ENCODE data around the gene TAB2. TPM values are rescaled to one million over a fixed set of nuclear protein-coding genes. Genes with fewer than 3 reads are reported as not detected.

TAB2 gene
- total and polyA plus RNA-seq, 8 donors = 49.3 to 103 (median 86.5) TPM

DNA sequence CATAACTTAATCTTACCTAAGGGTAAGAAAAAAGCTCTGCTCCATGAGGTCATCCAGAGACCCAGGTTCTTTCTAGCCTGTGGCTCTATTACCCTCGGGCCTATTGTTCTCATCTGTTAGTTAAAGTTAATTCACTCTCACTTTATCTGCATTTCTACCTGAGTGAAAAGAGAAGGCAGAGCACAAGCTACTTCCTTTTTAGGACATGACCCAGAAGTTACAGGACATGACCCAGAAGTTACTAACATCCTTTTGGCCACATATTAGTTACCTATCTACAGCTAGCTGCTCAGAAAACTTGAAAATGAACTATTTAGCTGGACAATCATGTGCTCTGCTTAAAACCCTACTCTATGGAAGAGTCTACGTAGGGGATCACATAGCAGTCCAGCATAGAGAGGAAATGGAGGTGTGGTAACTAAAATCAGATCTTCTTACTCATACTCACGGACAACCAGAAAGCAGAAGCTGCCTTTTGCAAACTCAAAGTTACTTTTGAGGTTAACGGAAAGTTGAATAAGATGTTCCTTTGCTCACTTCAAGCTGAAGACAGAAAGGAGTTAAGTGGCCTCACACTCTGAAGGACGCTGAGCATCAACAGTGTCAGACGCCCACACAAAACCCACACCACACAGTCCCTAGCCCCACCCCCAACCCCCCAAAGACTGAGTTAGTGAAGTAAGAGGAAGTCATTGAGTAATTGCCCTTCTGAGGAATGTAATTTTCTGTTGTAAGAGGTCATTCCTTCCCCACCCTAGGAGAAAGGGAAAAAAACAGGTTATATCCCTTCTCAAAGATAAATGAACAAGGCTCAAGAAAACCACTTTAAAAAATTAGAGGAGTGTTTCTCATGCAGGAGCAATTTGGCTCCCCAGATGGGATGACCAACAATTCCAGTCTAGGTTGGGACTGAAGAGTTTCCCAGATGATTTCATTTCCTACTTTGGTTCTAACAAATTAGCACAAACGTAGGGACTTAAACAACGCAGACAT, 45.9 kb upstream of the TAB2 start:
- DNase-seq (peak in 1 of 4 donors; percentile 59), ATAC-seq (peak; percentile 62)
- Histone ChIP-seq H3K27ac (peak overlapping the region in 1 of 2 donors; percentile 87), H3K4me1 (peaks cover 0 to 56% of the 10 kb centered on the region in 2 donors), H3K9me3 (peaks cover 0 to 3% of the 10 kb centered on the region in 2 donors), H3K4me3 (no peak overlapping the region), H3K27me3 (no peaks in the 10 kb centered on the region), H3K36me3 (no peaks in the 10 kb centered on the region)
- TF ChIP-seq, protein P1, sequence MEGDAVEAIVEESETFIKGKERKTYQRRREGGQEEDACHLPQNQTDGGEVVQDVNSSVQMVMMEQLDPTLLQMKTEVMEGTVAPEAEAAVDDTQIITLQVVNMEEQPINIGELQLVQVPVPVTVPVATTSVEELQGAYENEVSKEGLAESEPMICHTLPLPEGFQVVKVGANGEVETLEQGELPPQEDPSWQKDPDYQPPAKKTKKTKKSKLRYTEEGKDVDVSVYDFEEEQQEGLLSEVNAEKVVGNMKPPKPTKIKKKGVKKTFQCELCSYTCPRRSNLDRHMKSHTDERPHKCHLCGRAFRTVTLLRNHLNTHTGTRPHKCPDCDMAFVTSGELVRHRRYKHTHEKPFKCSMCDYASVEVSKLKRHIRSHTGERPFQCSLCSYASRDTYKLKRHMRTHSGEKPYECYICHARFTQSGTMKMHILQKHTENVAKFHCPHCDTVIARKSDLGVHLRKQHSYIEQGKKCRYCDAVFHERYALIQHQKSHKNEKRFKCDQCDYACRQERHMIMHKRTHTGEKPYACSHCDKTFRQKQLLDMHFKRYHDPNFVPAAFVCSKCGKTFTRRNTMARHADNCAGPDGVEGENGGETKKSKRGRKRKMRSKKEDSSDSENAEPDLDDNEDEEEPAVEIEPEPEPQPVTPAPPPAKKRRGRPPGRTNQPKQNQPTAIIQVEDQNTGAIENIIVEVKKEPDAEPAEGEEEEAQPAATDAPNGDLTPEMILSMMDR (IDR thresholded peaks at IDR 0.05) = no peak
- intact Hi-C loops (cut with DNase I) = no loop called here

DNA sequence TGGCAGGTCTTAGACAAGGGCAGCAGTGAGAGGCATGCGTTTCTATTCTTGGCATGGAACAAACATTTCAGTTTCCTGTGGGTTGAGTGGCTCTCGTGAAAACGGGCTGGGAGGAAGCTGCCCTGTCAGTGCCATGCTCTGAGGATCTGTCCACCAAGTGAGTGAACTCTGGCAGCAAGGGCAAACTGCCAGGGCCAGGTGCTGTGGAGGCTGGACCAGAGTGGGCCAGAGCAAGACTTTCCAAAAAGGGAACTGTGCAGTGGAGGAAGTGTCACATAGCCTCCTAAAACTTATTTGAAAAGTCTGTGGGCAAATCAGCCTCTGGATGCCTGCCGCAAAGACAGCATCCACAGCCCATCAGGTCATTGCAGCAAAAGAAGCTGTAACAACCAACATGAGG, 44.2 kb upstream of the TAB2 start:
- peak in 2 of 4 donors; percentile 62 to 85 for DNase-seq
- TF ChIP-seq, protein P1 (IDR thresholded peaks at IDR 0.05) = no peak
- peaks cover 0 to 49% of the 10 kb centered on the region in 2 donors for H3K4me1 ChIP-seq
- peak overlapping the region in 1 of 2 donors; percentile 87 for H3K27ac ChIP-seq
- H3K9me3 ChIP-seq = peaks cover 0 to 3% of the 10 kb centered on the region in 2 donors
- intact Hi-C loops (cut with DNase I) = no loop called here
- H3K27me3 ChIP-seq = no peaks in the 10 kb centered on the region
- no peaks in the 10 kb centered on the region for H3K36me3 ChIP-seq
- ATAC-seq = peak; percentile 36
- no peak overlapping the region for H3K4me3 ChIP-seq

DNA sequence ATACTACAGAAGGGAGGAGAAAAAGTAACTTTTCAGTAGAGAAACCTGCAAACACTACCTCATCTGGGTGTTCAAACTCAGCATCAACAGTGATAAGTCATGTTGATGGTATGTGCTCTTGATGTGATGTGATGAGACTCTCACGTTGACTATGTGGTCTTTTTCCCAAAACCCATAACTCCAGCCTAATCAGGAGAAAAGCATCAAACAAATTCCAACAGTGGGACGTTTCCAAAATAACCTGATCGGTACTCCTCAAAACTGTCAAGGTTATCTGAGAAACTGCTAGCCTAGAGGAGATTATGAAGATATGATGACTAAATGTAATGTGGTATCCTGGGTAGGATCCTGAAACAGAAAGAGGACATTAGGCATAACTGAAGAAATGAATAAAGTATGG, 41.9 kb upstream of the TAB2 start:
- H3K27ac ChIP-seq = no peak overlapping the region

DNA sequence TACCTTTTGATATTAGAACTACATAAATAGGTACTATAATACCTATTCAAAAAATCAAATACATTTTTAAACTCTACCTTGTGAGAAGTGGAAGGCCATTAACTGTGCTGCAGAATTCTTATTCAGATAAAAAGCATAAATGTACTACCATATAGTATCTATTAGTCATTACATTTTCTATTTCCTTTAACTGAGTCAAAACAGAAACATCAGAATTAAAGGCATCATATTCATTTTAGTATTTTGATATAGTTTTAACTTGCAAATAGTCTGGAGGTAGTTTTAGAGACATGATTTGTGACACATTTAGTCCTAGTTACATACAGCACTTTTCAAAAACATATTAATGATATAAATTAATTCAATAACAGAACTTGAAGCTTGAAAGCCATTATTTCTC, 39.9 kb upstream of the TAB2 start:
- H3K4me1 ChIP-seq = peaks cover 0 to 21% of the 10 kb centered on the region in 2 donors
- H3K27me3 ChIP-seq = no peaks in the 10 kb centered on the region
- ATAC-seq = no peak
- DNase-seq = no peak
- intact Hi-C loops (cut with DNase I) = no loop called here
- peaks cover 0 to 1% of the 10 kb centered on the region in 2 donors for H3K9me3 ChIP-seq
- TF ChIP-seq, protein P1 (IDR thresholded peaks at IDR 0.05) = no peak
- no peaks in the 10 kb centered on the region for H3K36me3 ChIP-seq
- no peak overlapping the region for H3K4me3 ChIP-seq
- H3K27ac ChIP-seq = no peak overlapping the region

More for the DNA sequence above, 41.9 kb upstream of the TAB2 start:
- Histone ChIP-seq H3K4me3 (no peak overlapping the region), H3K27me3 (no peaks in the 10 kb centered on the region), H3K9me3 (peaks cover 0 to 3% of the 10 kb centered on the region in 2 donors), H3K4me1 (peaks cover 0 to 37% of the 10 kb centered on the region in 2 donors), H3K36me3 (no peaks in the 10 kb centered on the region)
- intact Hi-C loops (cut with DNase I) = no loop called here
- TF ChIP-seq, protein P1 (IDR thresholded peaks at IDR 0.05) = no peak
- DNase-seq (no peak), ATAC-seq (no peak)

DNA sequence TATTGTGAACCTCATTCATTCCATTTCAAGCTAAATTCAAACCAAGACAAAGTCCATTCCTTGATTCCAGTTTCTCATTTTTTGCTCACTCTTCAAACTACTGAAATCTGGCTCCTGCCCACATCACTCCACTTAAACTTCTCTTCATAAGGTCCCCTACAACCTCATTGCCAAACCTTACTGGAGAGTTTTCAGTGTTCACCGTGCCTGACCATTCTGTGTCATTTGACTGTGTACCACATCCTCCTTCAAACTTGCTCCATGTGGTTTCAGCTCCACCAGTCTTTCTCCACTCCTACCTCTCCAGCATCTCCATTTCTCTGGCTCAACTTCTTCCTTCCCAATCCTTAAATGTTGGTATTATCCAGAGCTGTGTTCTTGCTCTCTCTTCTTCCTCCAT, 38.5 kb upstream of the TAB2 start:
- ATAC-seq (no peak), DNase-seq (no peak)
- intact Hi-C loops (cut with DNase I) = no loop called here
- TF ChIP-seq, protein P1 (IDR thresholded peaks at IDR 0.05) = no peak
- Histone ChIP-seq H3K9me3 (no peaks in the 10 kb centered on the region), H3K4me1 (peaks cover 0 to 8% of the 10 kb centered on the region in 2 donors), H3K27me3 (no peaks in the 10 kb centered on the region), H3K4me3 (no peak overlapping the region), H3K27ac (no peak overlapping the region), H3K36me3 (no peaks in the 10 kb centered on the region)

Measured in left lung (tissue), 10 donors.